ENCODE data around the gene EHD2.
A peak's percentile ranks its signal among the peaks of the same experiment; 100 is the strongest.

GRCh38 chr19:47699360-47699917, 13.8 kb upstream of the EHD2 start:
- TF ChIP-seq CTCF (IDR thresholded peaks at IDR 0.05; ENCODE audit: low read length) (peak; percentile 77), EZH2phosphoT487 (IDR thresholded peaks at IDR 0.05; ENCODE audit: low read length) (no peak)

All from MM.1S (cell line).